Measurements from ENCODE around the gene CCNK. TPM values are rescaled to one million over a fixed set of nuclear protein-coding genes. Genes with fewer than 3 reads are reported as not detected.

Gene CCNK
- total and polyA plus RNA-seq, 2 of the 13 experiments (the other 11 are each of a cell fraction or from before 2014, with no cell fraction given): 4.9 to 9.7 TPM

GRCh38 chr14:99551034-99551922 is 70.1 kb downstream of the CCNK start (continued):
- no peak for TF ChIP-seq SNAPC4 (CRISPR knock-in tag; IDR thresholded peaks at IDR 0.05)
- no peak for TF ChIP-seq REST (IDR thresholded peaks at IDR 0.05; ENCODE audit: borderline replicate concordance in 1 of 2, low read depth in 1 of 2, low read length in 2 of 2)
- no peak for TF ChIP-seq ZNF564 (CRISPR knock-in tag; IDR thresholded peaks at IDR 0.05)
- TF ChIP-seq ZNF292 (CRISPR knock-in tag; IDR thresholded peaks at IDR 0.05; ENCODE audit: borderline replicate concordance, low read depth): no peak

All from HepG2 (cell line).